ENCODE results near the gene BCR.

The BCR gene

GRCh38 chr22:23187211-23187610 lies 6.9 kb downstream of the BCR start:
- no peaks in the 10 kb centered on the region for H3K9me3 ChIP-seq
- peaks cover 3% of the 10 kb centered on the region for H3K4me1 ChIP-seq
- DNase-seq: no peak
- no peaks in the 10 kb centered on the region for H3K27me3 ChIP-seq
- peaks cover 5% of the 10 kb centered on the region for H3K36me3 ChIP-seq
- H3K4me3 ChIP-seq (ENCODE audit: low read depth, low read length): no peak overlapping the region
- TF ChIP-seq CTCF (IDR thresholded peaks at IDR 0.05; ENCODE audit: low read depth, low read length): no peak

- no peak for DNase-seq
- H3K9me3 ChIP-seq: no peaks in the 10 kb centered on the region
- H3K4me1 ChIP-seq: no peaks in the 10 kb centered on the region; the same call in none of the 2 replicates
- no peaks in the 10 kb centered on the region for H3K27me3 ChIP-seq
- no peak for TF ChIP-seq CTCF (IDR thresholded peaks at IDR 0.05; ENCODE audit: low read depth, low read length)
- H3K4me3 ChIP-seq (ENCODE audit: low read depth, low read length): no peak overlapping the region
- no peaks in the 10 kb centered on the region for H3K36me3 ChIP-seq
Observed at GRCh38 chr22:23187871-23188700, 7.8 kb downstream of the BCR start.

- no peaks in the 10 kb centered on the region for H3K4me1 ChIP-seq
- no peak for DNase-seq
- TF ChIP-seq CTCF (IDR thresholded peaks at IDR 0.05; ENCODE audit: low read depth, low read length): no peak
- no peaks in the 10 kb centered on the region for H3K9me3 ChIP-seq
- no peaks in the 10 kb centered on the region for H3K36me3 ChIP-seq
- H3K27me3 ChIP-seq: no peaks in the 10 kb centered on the region
- H3K4me3 ChIP-seq (ENCODE audit: low read depth, low read length): no peak overlapping the region
Observed at GRCh38 chr22:23190526-23190925, 10.2 kb downstream of the BCR start.

GRCh38 chr22:23192133-23192532 lies 11.8 kb downstream of the BCR start:
- Histone ChIP-seq H3K4me3 (ENCODE audit: low read depth, low read length) (no peak overlapping the region), H3K4me1 (no peaks in the 10 kb centered on the region), H3K9me3 (no peaks in the 10 kb centered on the region), H3K27me3 (no peaks in the 10 kb centered on the region), H3K36me3 (no peaks in the 10 kb centered on the region)
- no peak for DNase-seq
- TF ChIP-seq CTCF (IDR thresholded peaks at IDR 0.05; ENCODE audit: low read depth, low read length): no peak

GRCh38 chr22:23192558-23192957 lies 12.2 kb downstream of the BCR start:
- Histone ChIP-seq H3K36me3 (no peaks in the 10 kb centered on the region), H3K27me3 (no peaks in the 10 kb centered on the region), H3K4me3 (ENCODE audit: low read depth, low read length) (no peak overlapping the region), H3K9me3 (no peaks in the 10 kb centered on the region), H3K4me1 (no peaks in the 10 kb centered on the region)
- no peak for DNase-seq
- TF ChIP-seq CTCF (IDR thresholded peaks at IDR 0.05; ENCODE audit: low read depth, low read length): no peak

DNA sequence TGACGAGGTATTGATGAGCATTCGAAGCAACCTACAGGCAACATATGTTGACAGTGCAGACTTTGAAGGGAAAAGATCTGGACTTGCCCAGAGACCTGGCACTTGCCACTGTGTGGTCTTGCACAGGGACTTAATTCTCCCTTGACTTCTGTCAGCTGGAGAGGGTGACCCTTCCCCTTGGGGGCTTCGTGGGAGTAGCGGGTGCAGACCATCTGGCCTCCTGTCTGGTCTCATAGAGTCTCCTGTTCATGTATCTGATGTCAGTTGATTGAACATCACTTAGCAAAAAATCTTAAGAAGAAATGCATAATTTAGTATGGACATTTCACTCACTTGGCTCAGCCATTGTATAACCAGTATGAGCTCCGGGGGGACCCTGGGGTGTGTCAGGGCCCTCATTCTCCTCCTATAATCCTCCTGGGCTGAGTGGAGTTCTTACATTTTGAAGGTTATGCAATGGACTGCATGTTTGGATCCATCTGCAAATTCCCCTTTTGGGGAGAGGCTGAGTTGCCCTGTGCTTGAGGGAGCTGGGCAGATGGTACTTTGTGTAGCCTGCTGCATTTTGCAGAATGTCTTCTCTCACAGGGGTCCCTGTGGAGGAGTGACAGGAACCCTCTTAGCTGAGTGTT lies 13.0 kb downstream of the BCR start:
- H3K27me3 ChIP-seq: no peaks in the 10 kb centered on the region
- H3K36me3 ChIP-seq: no peaks in the 10 kb centered on the region
- H3K4me3 ChIP-seq (ENCODE audit: low read depth, low read length): no peak overlapping the region
- TF ChIP-seq CTCF (IDR thresholded peaks at IDR 0.05; ENCODE audit: low read depth, low read length): no peak
- H3K4me1 ChIP-seq: no peaks in the 10 kb centered on the region
- no peak for DNase-seq
- no peaks in the 10 kb centered on the region for H3K9me3 ChIP-seq

Measured in BE2C (cell line).